GM18508 (cell line): Measurements from ENCODE around the gene FZR1.

Experiments used
- ATAC-seq: cut with Tn5 transposase; IDR thresholded peaks from one replicate; pipeline ENCODE4 v1.9.1; 2021; ENCODE audit warnings: moderate number of reproducible peaks; ENCODE audit not compliant: insufficient read depth, unreplicated experiment

Gene FZR1

GRCh38 chr19:3512562-3513228, 6.6 kb downstream of the FZR1 start:
- no peak for ATAC-seq

DNA sequence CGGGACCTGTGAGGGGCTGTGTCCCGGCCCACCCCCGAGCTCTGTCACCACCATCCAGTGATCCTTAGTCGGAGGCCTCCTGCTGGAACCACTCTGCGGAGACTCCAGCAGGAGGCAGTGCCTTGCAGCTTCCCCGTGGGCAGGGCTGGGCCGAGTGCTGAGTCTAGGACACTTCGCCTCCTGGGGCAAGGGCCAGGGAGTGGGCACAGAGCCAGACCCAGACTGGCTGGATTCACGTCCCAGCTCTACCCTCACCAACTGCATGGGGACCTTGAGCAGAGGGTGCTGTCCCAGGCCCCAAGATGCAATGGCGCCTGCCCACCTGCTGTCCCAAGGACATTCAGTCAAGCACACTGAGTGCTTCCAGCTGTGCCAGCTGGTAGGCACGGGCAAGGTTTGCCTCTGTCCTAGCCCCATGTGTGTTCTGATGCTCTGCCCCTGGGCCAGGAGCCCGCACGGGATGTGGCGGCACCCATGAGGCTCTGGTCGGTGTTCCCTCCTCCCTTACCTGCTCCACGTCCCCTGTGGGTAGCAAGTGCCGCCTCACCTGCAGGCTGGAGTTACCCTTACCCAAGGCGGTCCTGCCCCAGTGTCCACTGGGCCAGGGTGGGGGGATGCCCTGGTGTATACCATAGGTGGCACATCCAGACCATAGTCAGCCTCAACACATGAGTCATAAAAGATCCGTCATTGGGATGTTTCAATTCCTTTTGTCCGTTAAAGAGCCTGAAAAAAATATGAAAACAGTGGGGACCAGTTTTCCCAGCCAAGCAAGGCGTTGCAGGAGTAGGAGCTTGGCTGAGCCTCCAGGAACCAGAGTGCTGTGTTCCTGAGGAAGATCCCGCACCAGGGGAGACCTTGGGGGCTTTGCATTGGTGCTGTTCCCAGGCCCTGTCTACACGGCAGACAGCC, 7.4 kb downstream of the FZR1 start:
- ATAC-seq: no peak

- no peak for ATAC-seq
Measured at GRCh38 chr19:3514930-3515329, 8.8 kb downstream of the FZR1 start.

- no peak for ATAC-seq
Measured at GRCh38 chr19:3515891-3516422, 9.8 kb downstream of the FZR1 start.

DNA sequence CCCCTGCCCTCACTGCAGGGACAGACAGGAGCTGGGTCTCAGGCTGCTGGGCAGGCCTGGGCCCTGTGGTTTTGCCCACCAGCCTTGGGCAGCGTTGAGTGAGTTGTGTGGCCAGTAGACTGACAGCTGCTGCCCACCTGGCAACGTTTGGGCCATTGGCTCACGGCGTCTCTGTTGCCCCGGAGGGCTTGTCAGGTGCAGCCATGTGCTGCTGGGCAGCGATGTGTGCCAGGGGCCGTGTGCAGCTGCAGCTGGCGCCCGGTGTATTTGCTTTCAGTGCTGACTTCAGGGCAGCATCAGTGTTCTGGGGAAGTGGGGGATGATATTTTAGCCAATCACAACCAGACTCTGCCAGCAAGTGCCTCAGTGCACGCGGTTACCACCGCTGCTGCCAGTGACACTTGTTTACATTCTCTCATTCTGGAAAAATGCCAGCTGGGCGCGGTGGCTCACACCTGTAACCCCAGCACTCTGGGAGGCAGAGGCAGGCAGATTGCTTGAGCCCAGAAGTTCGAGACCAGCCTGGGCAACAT, 10.6 kb downstream of the FZR1 start:
- no peak for ATAC-seq

- ATAC-seq: no peak
Measured at GRCh38 chr19:3517638-3518037, 11.5 kb downstream of the FZR1 start.

DNA sequence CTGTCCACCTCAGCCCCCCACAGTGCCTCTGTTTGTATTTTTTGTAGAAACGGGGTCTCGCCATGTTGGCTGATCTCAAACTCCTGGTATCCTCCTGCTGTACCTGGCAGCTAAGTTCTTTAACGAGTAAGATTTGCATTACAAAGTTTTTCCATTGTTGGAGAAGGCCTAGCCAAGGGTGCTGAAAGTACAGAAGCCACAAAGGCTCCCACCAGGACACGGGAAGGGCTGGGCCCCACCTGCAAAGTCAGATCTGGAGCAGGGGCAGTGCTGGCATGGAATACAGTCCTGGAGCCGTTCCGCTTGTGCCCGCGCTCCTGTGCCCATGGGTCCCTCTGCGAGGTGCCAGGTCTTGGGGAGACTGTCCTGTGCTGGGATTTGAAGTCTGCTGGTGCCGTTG, 12.1 kb downstream of the FZR1 start:
- ATAC-seq: no peak

DNA sequence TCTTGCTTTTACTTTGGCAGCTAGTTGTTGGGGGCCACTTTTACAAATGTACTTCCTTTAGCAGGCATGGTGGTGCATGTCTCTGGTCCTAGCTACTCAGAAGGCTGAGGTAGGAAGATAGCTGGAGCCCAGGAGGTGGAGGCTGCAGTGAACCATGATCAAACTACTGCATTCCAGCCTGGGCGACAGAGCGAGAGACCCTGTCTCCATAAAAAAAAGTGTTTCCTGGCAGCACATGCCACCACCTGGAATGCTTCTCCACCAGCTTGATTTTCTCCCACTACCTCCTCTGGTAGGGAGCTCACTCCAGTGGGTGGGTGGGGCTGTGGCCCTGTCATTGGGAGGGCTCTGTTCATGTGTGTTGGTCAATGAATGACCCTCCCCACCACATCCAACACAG, 12.5 kb downstream of the FZR1 start:
- no peak for ATAC-seq

DNA sequence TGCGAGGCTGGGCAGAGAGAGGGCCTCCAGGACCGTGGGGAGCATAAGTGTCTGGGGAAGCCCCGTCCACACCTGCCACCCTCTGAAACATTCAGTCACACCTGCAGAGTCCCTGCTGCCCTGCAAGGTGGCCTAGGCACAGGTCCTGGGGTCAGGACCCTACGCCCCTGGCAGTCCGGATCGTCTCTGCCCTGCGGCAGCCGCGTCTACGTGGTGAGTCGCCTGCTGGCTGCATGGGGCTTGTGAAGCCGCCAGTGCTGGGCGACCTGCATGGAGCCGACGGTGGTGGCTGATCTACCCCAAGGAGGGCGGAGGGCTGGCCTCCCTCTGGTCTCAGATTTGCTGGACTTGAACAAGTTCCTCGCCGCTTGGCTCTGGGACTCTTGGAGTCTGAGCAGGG, 13.0 kb downstream of the FZR1 start:
- no peak for ATAC-seq

DNA sequence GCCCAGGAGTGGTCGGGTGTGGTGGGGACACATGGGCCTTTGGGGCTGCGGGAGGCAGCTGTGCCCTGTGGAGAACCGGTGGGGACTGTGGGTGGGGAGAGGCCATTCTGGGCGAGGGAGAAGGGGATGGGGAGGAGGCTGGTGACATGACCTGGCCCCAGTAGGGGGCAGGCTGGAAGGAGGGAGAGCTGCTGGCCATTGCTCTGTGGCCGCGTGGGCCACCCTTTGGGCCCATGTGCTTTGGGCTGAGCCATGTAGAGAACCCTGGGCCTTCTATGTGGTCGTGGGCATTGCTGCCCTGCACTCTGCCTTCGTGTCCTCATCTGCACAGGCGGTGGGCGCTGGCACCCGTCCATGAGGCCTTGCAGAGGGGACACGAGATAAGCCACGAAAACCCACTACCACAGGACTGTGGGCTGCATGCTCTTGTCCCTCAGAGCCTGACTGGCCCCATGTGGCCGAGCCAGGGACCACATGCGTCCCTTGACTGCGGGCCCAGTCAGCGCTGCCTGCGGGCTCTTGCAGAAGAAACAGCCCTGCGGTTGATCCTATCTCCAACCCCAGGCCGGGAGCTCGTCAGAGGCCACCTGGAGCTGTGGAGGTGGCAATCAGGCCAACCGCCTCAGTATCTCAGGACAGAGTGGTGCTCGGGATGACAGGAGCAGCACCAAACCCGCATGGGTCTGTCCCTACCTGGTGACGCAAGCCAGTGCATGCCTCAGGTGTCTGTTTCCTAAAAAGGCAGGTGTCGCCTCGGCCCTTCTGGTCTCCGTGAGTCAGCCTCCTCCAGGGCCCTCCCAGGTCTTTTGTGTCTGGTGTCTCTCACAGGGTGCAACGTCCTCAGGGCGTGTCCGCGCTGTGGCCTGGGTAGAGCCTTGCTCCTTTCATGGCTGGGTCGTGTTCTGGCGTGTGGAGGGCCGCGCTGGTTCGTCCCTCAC, 14.3 kb downstream of the FZR1 start:
- ATAC-seq: no peak

DNA sequence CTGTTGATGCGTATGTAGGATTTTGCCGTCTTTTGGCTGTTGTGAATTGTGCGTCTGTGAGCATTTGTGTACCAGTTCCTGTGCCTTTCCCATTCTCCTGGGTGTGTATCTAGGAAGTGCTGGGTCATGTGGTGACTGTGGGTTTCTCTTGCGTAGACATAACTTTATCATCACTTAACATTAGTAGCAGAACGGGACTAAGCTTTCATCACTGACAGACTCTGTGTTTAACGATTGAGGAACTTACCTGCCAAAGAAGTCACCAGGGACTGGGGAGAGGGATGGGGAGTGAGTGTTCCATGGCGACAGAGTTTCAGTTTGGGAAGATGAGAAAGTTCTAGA, 15.0 kb downstream of the FZR1 start:
- no peak for ATAC-seq

DNA sequence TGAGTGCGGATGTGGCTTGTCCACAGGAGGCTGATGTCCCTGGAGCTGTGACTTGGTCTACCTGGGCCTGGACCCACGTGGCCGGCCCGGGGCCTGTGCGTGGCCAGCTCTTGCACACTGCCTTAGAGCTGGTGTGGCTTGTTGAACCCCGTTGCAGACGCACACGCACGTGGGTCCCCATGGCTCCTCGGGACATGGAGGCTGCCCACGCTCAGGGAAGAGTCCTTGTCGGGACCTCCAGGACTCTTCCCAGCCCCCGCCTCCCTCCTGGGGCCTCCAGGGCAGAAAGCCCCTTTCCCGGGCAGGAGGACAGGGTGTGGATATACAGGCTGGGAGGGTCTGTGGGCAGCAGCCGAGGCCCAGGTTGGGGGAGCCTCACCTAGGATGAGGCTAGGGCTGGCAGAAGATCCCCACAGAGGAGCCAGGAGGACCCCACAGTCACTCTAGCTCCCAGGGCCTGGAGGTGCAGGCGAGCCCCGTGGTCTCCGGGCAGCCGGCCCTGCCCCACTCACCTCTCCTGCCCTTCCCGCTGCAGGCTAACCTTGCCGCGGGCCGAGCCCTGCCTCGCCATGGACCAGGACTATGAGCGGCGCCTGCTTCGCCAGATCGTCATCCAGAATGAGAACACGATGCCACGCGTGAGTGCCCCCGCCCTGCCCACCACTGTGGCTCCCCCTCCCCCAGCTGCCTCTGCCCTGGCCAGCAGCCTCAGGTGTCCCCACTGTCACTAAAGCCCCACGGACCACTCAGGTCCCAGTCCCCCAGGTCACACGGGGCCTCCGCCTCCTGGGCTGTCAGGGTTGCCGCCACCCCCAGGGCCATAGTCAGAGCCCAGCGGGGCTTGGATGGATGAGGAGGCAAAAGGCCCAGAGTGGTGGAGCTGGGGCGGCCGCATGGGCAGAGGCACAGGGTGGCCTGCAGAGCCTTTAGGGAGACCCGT, 16.6 kb downstream of the FZR1 start:
- ATAC-seq: no peak

GRCh38 chr19:3523361-3524077, 17.4 kb downstream of the FZR1 start:
- ATAC-seq: no peak

DNA sequence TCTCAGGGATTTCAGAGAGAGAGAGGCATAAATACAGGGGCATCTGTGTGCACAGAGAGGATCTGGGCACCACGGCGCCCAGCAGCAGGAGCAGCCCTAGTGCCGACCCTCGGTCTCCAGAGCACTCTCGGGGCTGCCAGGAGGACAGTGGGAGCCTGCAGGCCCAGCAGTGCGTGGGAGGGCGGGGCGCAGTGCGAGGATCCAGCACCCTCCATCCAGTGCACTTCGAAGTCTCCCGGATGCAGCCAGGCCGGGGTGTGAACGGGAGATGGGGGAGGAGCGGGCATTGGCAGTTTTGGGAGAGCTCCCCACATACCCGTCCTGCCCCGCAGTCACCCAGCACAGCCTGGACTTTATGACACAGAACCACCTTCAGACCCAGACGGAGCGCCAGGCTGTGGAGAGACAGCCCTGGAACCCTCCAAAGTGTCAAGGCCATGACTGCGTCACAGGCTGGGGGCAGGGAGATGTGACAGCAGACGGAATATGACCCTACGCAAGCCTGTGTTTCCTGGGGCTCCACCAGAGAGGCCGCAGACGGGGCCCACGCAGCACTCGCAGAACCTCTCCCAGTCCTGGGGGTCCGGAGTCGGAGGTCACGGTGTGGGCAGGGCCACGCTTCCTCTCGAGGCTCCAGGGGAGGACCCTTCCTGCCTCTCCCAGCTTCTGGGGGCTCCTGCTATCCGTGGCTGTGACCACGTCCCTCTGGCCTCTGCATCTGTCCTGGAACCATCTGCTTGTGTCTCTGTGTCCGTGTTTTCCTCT, 18.1 kb downstream of the FZR1 start:
- ATAC-seq: no peak

DNA sequence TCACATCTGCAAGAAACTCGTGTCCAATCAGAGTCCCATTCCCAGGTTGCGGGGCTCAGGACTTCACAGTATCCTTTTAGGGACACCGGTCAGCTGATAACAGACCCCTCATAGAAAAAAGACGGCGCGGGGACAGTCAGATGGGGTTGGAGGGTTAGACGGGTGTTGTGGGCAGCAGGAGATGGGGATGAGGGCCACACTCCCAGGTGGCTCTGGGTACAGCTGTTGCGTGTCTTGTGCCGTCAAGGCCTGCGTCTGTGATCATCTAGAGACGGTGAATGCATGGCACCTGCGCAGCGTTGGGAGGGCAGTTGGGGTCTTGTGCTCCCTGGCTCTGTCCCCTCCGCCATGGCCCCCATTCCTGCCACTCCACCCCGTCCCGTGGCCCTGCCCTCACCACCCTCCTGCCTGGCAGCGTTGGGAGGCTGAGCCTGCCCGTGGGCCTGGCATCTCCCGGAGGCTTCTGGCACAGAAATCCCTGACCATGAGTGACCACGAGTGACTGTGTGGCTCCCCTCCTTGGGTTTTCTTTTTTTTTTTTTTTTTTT, 18.9 kb downstream of the FZR1 start:
- no peak for ATAC-seq

DNA sequence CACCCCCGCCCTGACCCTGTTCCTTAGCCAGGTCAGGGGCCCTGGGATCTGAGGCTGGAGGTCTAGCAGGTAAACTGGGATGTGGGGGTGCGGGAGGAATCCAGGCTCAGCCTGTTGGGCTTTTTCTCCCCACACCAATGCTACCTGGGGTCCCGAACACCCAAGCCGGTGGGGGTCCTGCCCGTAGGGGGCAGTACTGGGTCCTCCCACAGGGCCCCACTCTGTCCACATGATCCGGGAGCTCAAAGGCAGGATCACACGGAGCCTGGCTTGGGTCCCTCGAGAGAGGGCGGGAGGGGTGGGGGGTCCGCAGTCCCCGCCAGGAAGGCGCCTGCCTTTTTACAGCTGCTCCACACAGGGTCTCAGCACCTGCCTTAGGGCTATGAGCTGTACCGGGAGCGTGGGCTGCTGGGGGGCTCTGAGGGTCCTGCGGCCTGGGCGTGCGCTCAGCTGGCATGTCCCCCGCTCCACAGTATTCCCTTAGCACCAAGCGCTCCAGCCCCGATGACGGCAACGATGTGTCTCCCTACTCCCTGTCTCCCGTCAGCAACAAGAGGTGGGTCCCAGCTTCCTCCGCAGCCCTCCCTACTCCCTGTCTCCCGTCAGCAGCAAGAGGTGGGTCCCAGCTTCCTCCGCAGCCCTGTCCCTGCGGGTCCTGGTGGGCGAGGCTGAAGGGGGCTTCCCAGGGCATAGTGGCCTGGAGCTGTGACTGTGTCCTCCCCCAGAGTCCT, 20.6 kb downstream of the FZR1 start:
- ATAC-seq: no peak
